GM21515 (cell line): Measurements from ENCODE around the gene SLF1.
"Not testable (repeated sequence)": the region's sequence is repeated elsewhere in the genome, so short reads cannot be mapped to it uniquely, and the experiment has no call there.

Experiments used
- ATAC-seq: cut with Tn5 transposase; IDR thresholded peaks from one replicate; pipeline ENCODE4 v1.9.1; 2021; ENCODE audit not compliant: unreplicated experiment

The SLF1 gene

DNA sequence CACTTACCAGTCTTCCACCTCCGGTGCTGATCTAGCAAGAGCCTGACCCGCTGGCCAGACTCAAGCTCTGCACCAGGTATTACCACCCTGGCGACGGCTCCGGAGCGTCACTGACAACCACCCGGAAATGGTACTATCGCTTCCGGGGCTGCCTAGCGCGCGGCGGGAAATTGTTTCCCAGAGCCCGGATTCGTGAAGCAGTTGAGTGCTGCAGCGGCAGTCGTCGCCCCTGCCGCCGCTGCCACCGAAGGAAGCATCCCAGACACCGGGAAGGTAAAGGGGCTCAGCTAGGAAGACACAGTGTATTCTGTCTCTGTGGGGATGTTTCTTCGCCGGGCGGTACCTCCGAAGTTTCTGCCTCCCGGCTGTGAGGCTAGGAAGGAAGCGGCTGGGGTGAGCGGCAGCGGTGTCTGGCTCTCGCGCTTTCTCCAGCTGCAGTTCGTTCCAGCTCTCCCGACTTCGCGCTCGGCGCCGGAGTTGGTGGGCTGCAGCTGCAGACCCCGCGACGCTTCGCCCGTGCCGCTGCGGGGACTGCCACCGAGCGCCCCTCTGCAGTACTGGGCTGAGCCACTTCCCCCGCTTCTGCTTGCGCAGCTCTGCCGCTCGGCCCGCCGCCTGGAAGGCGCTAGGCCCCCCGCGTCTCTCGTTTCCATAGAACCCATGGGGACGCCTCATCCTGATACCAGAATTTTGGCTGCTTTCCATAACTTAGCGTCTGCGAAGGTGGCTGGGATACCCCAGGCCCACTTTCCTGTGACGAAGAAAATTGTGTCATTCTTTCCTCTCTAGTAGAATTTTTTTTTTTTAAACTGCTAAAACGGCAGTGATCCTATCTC, at the start of gene SLF1, which contains the start of gene KIAA0825:
TSS of gene SLF1 (plus strand) at position 177 of the 836 bp plus-strand sequence. CDS start 10,142 bp downstream, outside the sequence.
TSS of gene KIAA0825 (minus strand) at position 112 of the 836 bp plus-strand sequence. CDS start 81,478 bp downstream, outside the sequence.
- peak; percentile 98 for ATAC-seq

GRCh38 chr5:94571415-94571814, 47.1 kb upstream of the SLF1 start:
- no peak for ATAC-seq

GRCh38 chr5:94573349-94573748, 45.1 kb upstream of the SLF1 start:
- ATAC-seq = not testable (repeated sequence)

- ATAC-seq = no peak
Measured at GRCh38 chr5:94575196-94575595, 43.3 kb upstream of the SLF1 start.

GRCh38 chr5:94577466-94578245, 40.8 kb upstream of the SLF1 start:
- ATAC-seq = peak; percentile 90

DNA sequence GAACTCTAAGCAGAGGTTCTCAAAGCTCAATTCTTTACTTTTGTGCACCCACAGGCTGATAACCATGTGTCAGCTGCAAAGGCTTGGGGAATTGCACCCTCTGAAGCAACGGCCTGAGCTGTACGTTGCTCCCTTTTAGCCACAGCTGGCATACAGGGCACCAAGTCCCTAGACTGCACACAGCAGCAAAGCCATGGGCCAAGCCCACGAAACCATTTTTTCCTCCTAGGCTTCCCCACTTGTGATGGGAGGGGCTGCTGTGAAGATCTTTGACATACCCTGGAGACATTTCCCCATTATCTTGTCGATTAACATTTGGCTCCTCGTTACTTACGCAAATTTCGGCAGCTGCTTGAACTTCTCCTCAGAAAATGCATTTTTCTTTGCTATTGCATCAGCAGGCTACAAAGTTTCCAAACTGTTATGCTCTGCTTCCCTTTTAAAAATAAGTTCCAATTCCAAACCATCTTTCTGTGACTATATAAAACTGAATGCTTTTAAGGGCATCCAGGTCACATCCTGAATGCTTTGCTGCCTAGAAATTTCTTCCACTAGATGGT, 23.1 kb upstream of the SLF1 start:
- no peak for ATAC-seq

GRCh38 chr5:94613583-94613982, 4.9 kb upstream of the SLF1 start:
- no peak for ATAC-seq

GRCh38 chr5:94614156-94614805, 4.2 kb upstream of the SLF1 start:
- ATAC-seq = no peak

- no peak for ATAC-seq
Measured at GRCh38 chr5:94615862-94616261, 2.6 kb upstream of the SLF1 start.

- ATAC-seq = peak; percentile 33
Measured at GRCh38 chr5:94618029-94618492, 408 bp upstream of the SLF1 start.

DNA sequence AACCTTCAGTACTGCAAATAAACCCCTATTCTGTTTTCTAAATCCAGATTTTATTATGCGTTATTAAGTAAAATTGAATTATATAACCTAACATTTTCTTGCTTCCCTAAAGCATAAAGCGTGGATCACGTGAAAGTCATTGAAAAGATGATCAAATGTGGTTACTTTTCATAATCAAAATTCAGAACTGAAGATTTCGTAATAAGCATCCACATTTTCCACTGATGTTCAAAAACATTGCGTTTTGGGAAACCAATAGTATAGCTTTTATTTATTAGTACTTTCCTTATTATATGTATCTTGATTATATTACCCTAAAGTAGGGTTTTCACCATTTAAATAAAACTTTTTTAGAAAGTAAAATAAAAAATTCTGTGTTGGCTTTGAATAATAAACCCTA, 1.8 kb downstream of the SLF1 start:
- ATAC-seq = no peak

- ATAC-seq = no peak
Measured at GRCh38 chr5:94621763-94622162, 3.3 kb downstream of the SLF1 start.

GRCh38 chr5:94623011-94623410, 4.5 kb downstream of the SLF1 start:
- no peak for ATAC-seq

- ATAC-seq = no peak
Measured at GRCh38 chr5:94623877-94624276, 5.4 kb downstream of the SLF1 start.

GRCh38 chr5:94627191-94627590, 8.7 kb downstream of the SLF1 start:
- no peak for ATAC-seq

- peak; percentile 97 for ATAC-seq
Measured at GRCh38 chr5:94632024-94632423, 13.6 kb downstream of the SLF1 start.

DNA sequence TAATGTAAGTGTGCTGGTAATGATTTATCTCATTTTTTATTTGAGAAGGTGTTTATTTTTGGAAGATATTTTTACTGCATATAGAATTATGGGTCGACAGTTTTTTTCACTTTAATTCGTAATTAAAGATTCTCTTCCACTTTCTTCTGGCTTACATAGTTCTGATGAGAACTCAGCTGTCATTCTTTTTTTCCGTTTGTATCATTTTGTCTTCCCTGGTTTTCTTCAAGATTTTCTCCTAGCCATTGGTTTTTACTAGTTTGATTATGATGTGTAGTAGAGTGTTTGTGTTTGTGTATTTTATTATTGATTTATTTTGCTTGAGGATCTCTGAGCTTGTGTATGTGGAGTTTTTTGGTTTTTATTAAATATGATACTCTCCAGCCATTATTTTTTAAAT, 21.7 kb downstream of the SLF1 start:
- no peak for ATAC-seq

- no peak for ATAC-seq
Measured at GRCh38 chr5:94645053-94645452, 26.6 kb downstream of the SLF1 start.

GRCh38 chr5:94646758-94647157, 28.3 kb downstream of the SLF1 start:
- ATAC-seq = no peak

GRCh38 chr5:94649874-94650273, 31.4 kb downstream of the SLF1 start:
- ATAC-seq = no peak

GRCh38 chr5:94658272-94658671, 39.8 kb downstream of the SLF1 start:
- ATAC-seq = no peak
